ENCODE data around the gene SNPH.

GRCh38 chr20:1296922-1297321 lies 30.8 kb downstream of the SNPH start:
- TF ChIP-seq BHLHE40 (IDR thresholded peaks at IDR 0.05; ENCODE audit: borderline replicate concordance) (no peak), CTBP1 (IDR thresholded peaks at IDR 0.05; ENCODE audit: borderline replicate concordance) (no peak), FOXM1 (IDR thresholded peaks at IDR 0.05; ENCODE audit: borderline replicate concordance) (no peak), ELF4 (IDR thresholded peaks at IDR 0.05) (no peak), SP1 (IDR thresholded peaks at IDR 0.05) (no peak), NFRKB (IDR thresholded peaks at IDR 0.05) (no peak)
